GM19238 (cell line): ENCODE data around the gene GPRIN3.
"Not testable (repeated sequence)": the region's sequence is repeated elsewhere in the genome, so short reads cannot be mapped to it uniquely, and the experiment has no call there.

ENCODE experiments used
- DNase-seq: peaks from one replicate; pipeline ENCODE4 v3.0.0; 2011; ENCODE audit warnings: low spot score; ENCODE audit not compliant: insufficient read length

GPRIN3 gene

DNA sequence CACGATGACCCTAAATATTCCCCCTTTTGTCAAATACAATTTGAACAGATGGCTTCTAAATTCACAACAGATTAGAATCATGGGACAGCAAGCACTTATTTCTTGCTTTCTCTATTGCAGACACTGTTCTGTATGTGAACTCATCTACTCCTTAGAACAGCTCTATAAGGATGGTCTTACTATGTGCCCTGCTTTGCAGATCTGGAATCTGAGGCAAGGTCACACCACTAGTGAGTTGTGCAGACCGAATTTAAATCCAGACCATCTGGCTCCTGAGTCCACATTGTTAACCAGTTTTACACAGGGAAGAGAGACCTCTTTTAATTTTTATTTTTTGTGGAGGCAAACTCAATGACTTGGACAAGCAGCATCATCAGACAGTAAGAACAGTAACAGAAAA, 50.2 kb downstream of the GPRIN3 start:
- DNase-seq, result no peak

DNA sequence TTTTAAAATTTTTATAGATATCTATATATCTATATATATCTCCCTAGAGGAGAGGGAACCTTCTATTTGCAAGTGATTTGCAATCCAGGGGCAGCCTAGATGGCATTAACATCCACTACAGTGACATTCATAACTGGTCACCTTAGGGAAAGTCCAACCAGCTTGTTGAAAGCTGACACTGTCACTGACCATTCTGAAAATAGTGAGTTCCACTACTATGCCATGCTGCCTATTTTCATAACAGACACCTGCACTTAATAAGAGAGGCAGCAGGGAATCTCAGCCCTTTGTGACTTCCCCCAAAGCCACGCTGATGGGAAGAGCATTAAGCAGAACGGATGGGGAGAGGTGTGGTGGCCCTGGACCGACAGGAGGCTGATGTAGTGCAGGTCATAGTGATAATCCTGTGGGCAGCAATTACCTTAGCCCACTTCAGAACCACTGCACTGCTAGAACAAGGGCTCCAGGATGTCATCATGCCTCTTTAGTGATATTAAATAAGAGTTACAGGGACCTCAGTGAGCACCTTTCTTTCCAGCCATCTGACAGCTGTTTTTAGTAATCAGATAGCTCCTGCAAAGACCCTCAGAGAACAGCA, 51.3 kb downstream of the GPRIN3 start:
- DNase-seq, result no peak

DNA sequence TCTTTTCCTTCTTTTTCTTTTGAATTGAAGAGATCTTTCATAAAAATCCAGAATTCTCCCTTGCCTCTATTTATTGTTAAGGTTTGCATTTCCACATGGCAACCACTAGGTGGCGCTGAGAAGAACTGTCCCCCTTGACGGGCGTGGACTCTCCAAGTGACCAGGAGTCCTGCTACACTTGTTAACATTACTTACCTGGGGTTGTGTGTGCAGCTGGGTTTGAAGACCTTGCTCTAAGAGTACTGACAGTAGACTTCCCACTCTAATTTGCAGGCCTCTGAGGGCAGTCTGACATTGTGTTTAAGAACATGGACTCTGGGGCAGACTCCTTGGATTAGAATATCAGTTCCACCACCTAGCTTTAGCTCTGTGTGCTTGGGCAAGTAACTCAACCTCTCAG, 52.8 kb downstream of the GPRIN3 start:
- peak; percentile 5 for DNase-seq

DNA sequence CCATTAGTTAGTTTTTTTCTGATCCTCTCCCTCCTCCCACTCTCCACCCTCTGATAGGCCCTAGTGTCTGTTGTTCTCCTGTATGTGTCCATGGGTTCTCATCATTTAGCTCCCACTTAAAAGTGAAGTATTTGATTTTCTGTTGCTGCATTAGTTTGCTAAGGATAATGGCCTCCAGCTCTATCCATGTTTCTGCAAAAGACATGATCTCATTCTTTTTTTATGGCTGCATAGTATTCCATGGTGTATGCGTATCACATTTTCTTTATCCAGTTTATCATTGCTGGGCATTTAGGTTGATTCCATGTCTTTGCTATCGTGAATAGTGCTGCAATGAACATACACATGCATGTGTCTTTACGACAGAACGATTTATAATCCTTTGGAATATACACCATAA, 53.3 kb downstream of the GPRIN3 start:
- not testable (repeated sequence) for DNase-seq

DNA sequence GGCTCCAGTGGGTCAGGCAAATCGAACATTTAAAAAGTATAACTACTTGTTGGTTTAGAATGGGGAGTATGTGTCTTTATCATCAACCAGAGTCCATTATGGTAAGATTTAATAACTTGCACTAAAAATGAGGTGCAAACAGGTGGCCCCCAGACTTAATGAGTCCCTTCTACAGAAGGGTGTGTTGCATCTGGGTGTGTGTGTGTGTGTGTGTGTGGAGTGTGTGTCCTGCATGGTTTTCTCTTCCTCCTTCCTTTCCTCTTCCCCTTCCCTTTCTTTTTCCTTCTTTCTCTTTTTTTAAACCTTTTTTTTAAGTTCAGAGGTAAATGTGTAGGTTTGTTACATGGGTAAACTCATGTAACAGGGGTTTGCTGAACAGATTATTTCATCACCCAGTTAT, 53.7 kb downstream of the GPRIN3 start:
- no peak for DNase-seq

DNA sequence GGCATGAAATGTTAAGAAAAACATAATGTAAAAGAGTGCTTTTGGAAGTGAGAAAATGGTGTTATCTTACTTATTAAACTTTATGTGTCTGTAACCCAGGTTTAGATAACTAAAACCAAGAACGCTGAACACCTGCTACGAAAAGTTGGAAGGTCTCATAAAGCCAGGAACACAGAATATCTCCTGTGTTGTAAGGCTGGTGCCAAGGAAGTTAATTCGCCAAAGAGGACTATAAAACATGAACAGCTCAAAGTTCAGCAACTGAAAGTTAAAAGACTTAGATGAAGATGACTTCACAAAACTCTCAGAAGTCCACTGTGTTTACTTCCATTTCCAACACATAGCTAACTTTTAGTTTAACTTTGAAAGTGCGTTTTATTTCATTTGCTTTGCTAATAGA, 54.3 kb downstream of the GPRIN3 start:
- DNase-seq, result no peak

DNA sequence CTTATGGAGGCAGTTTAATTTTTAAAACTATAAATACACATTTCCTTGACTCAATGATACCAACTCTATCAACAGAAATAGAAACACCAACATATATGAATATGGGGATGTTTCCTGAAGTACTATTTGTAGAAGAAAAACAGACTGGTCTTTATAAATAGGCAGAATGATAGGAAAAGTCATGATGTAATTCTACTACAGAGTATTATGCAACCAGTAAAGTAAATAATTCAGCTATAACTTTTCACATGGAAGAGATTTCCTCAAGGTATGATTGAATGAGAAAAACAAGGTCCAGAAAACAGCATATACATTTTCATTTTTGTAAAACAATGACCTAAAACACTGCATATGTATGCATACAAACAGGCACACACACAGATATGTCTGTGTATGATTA, 56.2 kb downstream of the GPRIN3 start:
- DNase-seq, result no peak

DNA sequence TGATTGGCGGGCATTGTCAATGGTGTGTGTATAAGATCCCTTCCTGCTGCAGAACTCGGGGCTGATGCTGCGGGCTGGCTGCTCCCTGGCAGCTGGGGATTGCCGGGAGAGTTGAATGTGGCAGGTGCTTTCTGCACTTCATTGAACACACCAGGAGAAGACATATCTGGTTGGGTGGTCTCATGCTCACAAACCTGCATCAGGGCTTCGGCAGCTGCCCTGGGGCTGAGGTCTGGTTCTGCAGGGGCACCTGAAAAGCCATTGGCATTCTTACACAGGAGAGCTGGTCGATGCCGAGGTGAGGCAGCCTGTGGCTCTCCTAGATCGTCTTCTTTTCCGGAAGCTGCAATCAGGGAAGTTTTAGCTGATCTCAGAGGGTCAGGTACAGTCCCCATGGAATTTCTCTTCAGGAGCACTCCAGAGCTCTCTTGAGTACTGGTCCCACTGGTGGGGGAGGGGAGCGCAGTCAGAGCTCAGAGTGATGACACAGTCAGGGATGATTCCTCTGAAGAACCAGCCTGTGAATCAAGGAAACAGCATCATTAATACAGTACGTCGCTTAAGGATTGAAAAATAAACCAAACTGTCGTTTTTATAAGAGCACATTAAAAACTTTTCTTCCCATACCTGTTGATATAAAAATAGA, 57.8 kb downstream of the GPRIN3 start:
- DNase-seq, result no peak

DNA sequence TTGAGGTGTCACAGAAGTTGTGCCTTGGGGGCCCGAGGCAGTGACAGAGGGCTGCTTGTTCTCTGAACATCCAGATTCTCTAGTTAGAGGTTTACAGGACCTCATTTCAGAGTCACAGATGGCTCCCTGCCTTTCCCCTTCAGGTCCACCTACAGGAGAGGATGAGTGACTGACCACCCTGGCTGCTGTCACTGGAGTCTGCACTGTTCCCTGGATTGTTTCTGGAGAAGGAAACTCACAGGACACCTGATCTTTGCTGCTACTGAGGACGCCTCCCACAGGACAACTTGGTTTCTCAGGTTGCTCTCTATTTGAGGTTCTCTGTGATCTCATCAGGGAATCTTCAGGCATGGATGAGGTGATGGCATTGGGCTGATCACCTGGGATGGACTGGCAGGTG, 58.3 kb downstream of the GPRIN3 start:
- no peak for DNase-seq

DNA sequence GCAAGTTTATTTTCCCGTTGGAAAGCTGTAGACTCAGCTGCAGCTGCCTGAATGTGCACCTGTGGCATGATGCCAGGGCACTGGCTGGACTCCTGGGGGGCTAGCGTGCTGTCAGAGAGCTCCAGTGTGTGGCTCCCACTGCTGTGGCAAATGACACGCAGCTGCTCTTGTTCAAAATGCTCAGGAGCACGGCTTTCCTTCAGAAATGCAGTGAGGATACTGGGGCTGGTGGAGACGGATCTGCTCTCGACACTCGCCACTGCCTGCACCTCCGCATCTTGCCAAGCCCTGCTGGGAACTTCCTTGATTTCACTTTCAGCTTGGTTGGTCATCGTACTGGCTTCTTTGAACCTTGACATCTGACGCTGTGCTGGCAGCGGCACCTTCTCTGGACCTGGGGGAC, 58.7 kb downstream of the GPRIN3 start:
- DNase-seq, result no peak

DNA sequence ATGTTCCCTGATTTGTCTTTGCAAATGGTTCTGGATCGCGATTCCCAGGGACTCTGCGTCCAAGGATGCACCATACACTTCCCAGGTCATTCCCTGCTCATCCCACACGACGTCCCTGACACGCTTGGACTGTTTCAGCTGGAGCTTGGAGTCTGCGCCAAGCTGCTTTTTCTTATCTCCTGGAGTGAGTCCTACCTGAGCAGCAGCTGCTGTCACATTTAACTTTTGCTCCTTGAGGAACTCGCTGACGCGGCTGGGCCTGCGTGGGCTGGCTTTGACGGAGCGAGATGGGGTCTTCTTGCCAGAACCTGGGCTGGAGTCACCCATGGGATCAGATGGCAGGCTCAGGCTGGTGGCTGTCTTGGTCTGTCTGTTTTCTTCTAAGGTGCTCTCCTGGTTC, 59.6 kb downstream of the GPRIN3 start:
- no peak for DNase-seq

DNA sequence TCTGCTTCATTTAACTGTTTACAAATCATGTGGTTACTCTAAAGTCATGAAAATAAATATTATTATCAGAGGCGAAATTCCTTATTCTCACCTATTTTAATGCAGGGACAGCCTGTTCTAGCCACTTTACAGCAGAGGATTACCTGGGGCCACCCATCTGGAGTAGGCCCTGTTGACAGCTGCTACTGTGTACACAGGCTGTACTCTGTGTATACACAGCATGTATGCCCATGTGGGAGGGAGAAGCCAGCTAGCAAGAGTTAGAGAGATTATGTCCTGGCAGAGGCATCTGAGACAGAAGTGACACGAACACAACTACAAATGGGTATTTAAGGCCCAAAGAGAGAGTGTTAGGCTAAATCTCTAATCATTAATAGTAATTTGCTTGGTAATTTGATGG, 62.1 kb downstream of the GPRIN3 start:
- DNase-seq, result no peak

DNA sequence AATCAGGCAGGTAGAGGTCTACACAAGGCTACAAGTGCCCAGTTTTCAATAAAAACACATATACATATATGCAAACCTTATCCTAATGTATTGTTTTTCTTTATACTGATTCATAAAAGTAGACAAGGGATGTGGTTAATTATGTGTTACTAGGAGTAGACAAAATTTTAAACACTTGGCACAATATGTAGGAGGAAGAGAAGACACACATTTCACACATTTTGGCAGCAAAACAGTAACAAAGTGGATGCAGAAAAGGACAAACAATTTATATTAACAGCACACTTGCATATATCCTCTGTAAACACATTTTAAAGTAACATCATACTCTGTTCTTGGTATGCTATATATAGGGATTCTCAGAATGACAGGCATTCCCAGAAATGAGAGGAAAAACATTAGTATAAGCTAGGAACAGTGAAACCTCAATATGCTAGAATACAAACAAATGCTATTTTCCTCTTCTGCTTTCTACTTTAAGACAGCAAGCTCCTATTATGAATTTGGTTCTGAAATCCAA, 63.8 kb downstream of the GPRIN3 start:
- DNase-seq, result no peak

DNA sequence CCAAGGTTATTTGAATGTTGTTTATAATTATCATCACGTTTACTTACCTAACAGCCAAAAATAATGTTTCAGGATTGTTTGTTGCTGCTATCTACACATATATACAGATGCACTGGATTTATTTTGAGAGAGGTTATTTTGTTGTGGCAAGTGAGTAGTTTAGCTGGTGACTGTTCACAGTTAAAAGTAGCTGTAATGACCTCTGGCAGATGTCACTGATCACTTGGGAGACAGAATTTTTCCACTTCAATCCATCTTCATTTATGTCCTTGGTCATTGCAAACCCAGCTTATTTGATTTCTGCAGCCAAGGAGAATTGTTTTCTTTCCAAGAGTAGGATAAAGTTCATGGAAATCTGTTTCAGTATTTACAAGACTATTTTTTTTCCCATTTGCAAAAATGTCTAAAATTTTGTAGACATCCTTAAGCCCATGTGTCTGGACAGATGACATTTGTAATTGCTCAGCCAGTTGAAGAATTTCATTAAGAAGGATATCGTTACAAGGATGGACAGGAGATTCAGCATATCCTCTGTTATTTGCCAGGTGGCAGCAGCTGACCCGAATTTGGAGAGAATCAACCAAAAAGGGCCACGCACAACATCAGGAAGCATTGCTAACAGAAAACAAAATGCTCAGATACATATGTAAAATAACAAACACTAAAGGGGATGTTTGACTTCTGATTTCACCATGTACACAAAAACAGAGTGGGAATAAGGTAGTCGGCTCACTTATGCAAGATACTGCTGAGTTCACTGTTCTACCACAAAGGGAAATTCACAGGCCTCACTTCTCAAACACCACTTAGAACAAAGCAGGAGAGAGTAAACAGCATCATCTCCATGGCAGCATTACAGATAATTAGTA, 64.5 kb downstream of the GPRIN3 start:
- no peak for DNase-seq

DNA sequence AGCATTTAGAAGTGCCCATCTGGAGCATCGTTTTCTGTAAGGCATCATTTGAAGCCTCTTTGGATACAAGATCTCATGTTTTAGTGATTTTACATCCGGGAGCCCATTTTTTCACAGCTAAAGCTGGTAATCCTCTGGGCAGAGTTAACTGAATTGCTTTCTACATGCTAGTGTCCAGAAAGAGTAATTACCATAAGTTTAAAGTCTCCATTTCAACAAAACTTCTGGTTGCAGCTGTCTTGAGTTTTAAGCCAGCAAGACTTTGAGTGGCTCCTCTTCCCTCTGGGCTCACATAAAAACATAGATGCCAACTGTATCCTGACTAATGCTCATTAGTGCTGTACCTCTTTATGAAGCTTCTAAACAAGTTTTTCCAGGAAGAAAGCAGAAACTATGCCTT, 65.4 kb downstream of the GPRIN3 start:
- no peak for DNase-seq

DNA sequence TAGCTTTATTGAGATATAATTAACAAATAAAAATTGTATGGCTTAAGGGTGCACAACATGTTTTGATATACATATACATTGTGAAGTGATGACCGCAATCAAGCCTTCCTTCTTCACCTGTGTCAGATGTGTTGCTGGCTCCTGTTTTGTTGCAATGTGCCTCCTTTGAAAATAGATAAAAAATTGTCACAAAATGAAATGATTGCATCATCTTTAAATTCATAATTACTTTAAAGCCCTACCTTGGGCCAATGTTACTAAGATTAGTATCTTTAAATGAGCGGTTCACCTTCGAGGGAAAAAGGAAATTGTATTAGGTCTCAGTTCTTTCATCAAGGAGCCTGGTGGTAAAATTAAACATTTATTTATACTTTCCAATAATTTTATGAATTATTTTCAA, 77.3 kb downstream of the GPRIN3 start:
- no peak for DNase-seq

DNA sequence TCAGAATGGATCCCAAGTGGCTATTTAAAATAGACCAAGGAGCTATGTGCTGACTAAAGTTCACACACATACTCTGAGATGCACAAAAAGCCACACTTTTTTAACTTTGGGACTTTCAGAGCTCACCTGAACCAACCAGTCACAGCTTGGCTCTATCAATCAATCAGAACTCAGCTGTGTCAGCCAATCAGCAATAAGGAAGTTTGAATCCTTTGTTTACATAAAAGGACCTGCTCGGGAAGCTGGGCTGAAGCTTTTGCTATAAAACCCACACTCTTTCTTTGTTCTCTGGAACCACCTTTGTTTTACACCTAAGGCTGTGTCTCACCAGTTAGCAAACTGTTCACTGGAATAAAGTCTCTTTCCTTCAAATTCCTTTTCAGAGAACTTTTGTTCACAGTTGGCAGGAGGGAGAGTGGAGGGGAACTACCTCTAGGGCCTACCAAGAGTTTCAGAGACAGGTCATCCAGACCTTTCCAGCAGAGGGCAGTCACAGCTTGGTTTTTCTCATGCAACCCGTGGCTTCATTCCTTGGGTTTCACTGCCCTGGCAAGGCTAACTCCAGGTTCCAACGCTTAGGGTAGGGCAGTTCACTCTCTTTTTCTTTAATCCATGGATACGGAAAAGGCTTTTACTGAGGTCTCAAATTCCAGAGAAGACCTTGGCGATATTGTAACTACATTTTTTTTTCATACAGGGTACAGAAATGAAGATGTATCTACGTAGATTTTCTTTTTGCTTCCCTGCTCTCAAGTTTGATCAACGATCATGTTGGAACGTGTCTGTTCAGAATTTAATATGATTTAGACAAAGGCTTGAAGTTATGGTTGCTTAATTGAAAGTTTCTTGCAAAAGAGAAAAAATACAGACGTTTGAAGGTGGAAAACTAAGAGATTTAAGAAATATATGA, 80.7 kb downstream of the GPRIN3 start:
- peak; percentile 32 for DNase-seq

DNA sequence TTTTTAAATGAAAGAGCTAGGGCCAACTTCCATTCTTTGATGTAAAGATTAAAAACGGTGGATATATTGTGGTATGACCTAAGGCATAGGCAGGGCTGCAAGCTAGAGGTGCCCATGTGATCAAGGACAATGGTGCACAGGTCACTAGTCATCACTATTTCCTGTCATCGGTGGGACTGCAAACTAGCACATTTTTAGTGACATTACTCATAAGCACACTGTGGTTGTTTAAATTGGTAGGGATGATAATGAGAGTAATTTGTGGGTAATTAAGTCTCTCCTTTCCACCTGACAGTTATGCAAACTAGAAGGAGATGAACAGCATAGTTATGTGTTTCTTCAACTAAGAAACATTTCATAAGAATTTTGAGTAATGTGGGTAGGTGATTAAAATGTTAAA, 85.4 kb downstream of the GPRIN3 start:
- no peak for DNase-seq

DNA sequence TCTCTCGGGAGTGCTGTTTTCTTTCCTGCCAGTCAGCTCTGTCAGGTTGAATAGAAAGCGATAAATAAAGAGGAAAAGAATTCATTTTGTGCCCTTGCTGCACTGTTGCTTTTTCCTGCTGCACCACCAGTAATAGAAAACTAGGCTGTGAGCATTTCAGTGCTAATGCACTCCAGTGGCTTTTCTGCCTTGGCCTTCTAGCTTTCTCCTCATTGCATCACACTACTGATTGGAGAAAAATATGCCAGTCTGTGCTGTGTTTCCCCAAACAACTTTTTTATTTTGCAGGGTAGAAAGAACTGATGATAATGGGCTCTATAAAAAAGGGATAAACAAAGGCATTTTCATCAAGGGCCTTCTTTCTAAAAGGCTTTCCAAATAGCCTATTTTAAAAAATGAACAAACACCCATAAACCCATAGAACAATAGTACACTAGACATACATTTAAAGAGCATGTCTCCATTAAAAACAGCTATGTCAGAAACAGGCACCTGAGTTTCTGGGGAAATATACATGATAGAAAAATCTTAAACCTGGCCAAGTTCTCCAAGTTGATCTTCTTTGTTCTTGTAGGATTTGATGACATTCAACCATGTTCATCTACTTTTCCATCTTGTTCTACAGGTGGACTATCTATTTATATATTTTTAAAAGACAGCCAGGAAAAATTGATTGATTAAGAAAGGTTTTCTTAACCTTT, 86.3 kb downstream of the GPRIN3 start:
- no peak for DNase-seq

DNA sequence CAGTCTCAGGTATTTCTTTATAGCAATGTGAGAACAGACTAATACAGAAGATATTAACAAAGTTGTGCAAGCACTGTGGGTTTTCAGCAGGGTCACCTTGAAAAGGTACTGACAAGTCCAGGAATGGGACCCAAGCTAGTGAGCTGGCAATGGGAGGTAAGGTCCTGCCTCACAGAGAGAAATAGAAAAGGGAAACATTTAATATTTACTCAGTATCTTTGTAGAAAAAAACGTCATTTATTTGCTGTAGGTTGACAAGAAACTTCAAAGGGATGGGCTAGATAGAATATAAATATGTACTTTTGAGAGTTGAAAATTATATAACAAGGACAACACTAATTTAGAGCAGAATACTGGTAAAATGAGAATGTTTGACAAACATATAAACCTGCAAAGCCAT, 89.0 kb downstream of the GPRIN3 start:
- DNase-seq, result no peak

DNA sequence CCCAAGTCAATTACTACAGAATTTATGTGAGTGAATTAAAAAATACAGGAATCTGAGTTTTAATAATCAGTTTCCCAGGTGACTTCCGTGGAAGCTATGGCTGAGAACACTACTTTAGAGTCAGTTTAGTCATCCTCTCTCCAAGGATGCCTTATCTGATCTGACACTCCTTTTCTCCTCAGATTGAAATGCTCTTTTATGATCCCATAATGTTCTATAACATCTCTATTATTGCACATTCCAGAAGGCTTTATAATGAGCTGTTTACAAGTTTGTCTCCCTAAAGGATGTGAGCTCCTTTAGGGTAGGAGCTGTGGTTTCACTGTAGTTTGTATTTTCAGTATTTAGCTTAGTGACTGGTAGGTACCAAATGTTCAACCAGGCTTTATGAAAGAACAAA, 90.0 kb downstream of the GPRIN3 start:
- DNase-seq, result no peak
